Gastrocnemius medialis (tissue), 4 donors: ENCODE measurements around the gene ARIH1. TPM values are rescaled to one million over a fixed set of nuclear protein-coding genes. Genes with fewer than 3 reads are reported as not detected.

ENCODE experiments used
- ATAC-seq, 2 donors: fragments of 150-250 bp; one replicate each; pipeline ENCODE4 v1.9.1; 2016
- DNase-seq, 2 donors: peaks; one replicate each; pipeline ENCODE4 v3.0.0-alpha.2; 2019
- H3K27ac ChIP-seq, 4 donors: fragments of 200-600 bp; sonication (generic); 1 replicate in 1 of 4; 2 replicates in 3 of 4; pipeline ENCODE4 v1.5.1; 2016 to 2018; ENCODE audit warnings: mild to moderate bottlenecking in 2 of 4, moderate library complexity in 1 of 4
- H3K27me3 ChIP-seq, 3 donors: fragments of 200-600 bp; sonication (generic) in 2 of 3; 1 replicate in 1 of 3; 2 replicates in 2 of 3; pipeline versions ENCODE4 v1.5.1 to v1.6.0; 2016 to 2019; ENCODE audit warnings: mild to moderate bottlenecking in 1 of 3, moderate library complexity in 1 of 3
- H3K36me3 ChIP-seq, 2 donors: fragments of 200-600 bp; sonication (generic) in 1 of 2; one replicate each; pipeline ENCODE4 v1.5.1; 2017 to 2018
- H3K4me1 ChIP-seq, 2 donors: fragments of 200-600 bp; sonication (generic) in 1 of 2; one replicate each; pipeline ENCODE4 v1.5.1; 2016 to 2017; ENCODE audit warnings: mild to moderate bottlenecking in 2 of 2
- H3K4me3 ChIP-seq, 4 donors: fragments of 200-600 bp; sonication (generic) in 3 of 4; 1 replicate in 1 of 4; 2 replicates in 3 of 4; pipeline ENCODE4 v1.5.1; 2016 to 2019; ENCODE audit warnings: mild to moderate bottlenecking in 2 of 4
- H3K9me3 ChIP-seq, 3 donors: fragments of 200-600 bp; sonication (generic) in 2 of 3; 1 replicate in 1 of 3; 2 replicates in 2 of 3; pipeline ENCODE4 v1.5.1; 2016 to 2019
- CTCF ChIP-seq, 5 experiments: fragments of 450-650 bp in 3 of 5; fragments of 200-600 bp in 2 of 5; sonication (generic) in 2 of 5; IDR thresholded peaks in 4 of 5; conservative IDR thresholded peaks in 1 of 5; 1 replicate in 4 of 5; 2 replicates in 1 of 5; pipeline ENCODE4 v1.5.1; 2016 to 2019; ENCODE audit warnings: antibody characterized with exemption in 5 of 5, mild to moderate bottlenecking in 3 of 5, moderate library complexity in 3 of 5
- POLR2A ChIP-seq, 2 donors: fragments of 450-650 bp; IDR thresholded peaks; one replicate each; pipeline ENCODE4 v1.6.1; 2017; ENCODE audit warnings: antibody characterized with exemption in 2 of 2, mild to moderate bottlenecking in 2 of 2, moderate library complexity in 2 of 2
- in situ Hi-C, 4 donors: fragments of 200-750 bp; cut with MboI; loops; one replicate each; pipeline versions ENCODE4 v1.15.0 to v1.8.0; 2017; ENCODE audit warnings: low sequenced_read_pairs in 4 of 4
- intact Hi-C: fragments of 100-400 bp; cut with DNase I; formaldehyde crosslinking; loops from one replicate; pipeline ENCODE4 v1.15.1; 2023; ENCODE audit warnings: low total_unique reads
- total RNA-seq, 4 donors: library from RNA; depleted of rRNA; stranded (reverse); fragments of >200 nt; gene quantifications; one replicate each; pipeline versions ENCODE4 v1.1.0 to v1.2.3, GENCODE V29; 2016

Gene ARIH1
- total RNA-seq, 4 donors from 2014 or later = 46.3 to 85.6 (median 68.3) TPM

GRCh38 chr15:72538931-72539330 lies 64.8 kb downstream of the ARIH1 start:
- intact Hi-C loops (no loop called here), in situ Hi-C loops (no loop called here)
- no peak for TF ChIP-seq CTCF (IDR thresholded peaks at IDR 0.05 in 4 of 5, conservative IDR thresholded peaks at IDR 0.05 in 1 of 5)
- TF ChIP-seq POLR2A (IDR thresholded peaks at IDR 0.05) = no peak

GRCh38 chr15:72540606-72541237 lies 66.6 kb downstream of the ARIH1 start:
- intact Hi-C loops = no loop called here
- Histone ChIP-seq H3K9me3 (no peaks in the 10 kb centered on the region), H3K27ac (no peak overlapping the region), H3K4me3 (no peak overlapping the region), H3K4me1 (peaks cover 0 to 7% of the 10 kb centered on the region in 2 donors), H3K27me3 (no peaks in the 10 kb centered on the region), H3K36me3 (no peaks in the 10 kb centered on the region)
- TF ChIP-seq POLR2A (IDR thresholded peaks at IDR 0.05) (no peak), CTCF (IDR thresholded peaks at IDR 0.05 in 4 of 5, conservative IDR thresholded peaks at IDR 0.05 in 1 of 5) (no peak)
- DNase-seq = no peak
- ATAC-seq = no peak
- in situ Hi-C loops = no loop called here

More at GRCh38 chr15:72538931-72539330, 64.8 kb downstream of the ARIH1 start:
- no peak overlapping the region for H3K4me3 ChIP-seq
- no peak for DNase-seq
- no peaks in the 10 kb centered on the region for H3K36me3 ChIP-seq
- no peak for ATAC-seq
- no peak overlapping the region for H3K27ac ChIP-seq
- H3K9me3 ChIP-seq = no peaks in the 10 kb centered on the region
- no peaks in the 10 kb centered on the region for H3K27me3 ChIP-seq
- peaks cover 0 to 7% of the 10 kb centered on the region in 2 donors for H3K4me1 ChIP-seq

GRCh38 chr15:72541674-72542073 lies 67.5 kb downstream of the ARIH1 start:
- no peak for ATAC-seq
- DNase-seq = no peak
- Histone ChIP-seq H3K27ac (no peak overlapping the region), H3K4me3 (no peak overlapping the region), H3K27me3 (no peaks in the 10 kb centered on the region), H3K4me1 (no peaks in the 10 kb centered on the region), H3K36me3 (peaks cover 0 to 7% of the 10 kb centered on the region in 2 donors), H3K9me3 (no peaks in the 10 kb centered on the region)
- in situ Hi-C loops = no loop called here
- TF ChIP-seq POLR2A (IDR thresholded peaks at IDR 0.05) (no peak), CTCF (IDR thresholded peaks at IDR 0.05 in 4 of 5, conservative IDR thresholded peaks at IDR 0.05 in 1 of 5) (no peak)
- intact Hi-C loops = no loop called here

- intact Hi-C loops = no loop called here
- TF ChIP-seq CTCF (IDR thresholded peaks at IDR 0.05 in 4 of 5, conservative IDR thresholded peaks at IDR 0.05 in 1 of 5) = no peak
- no peak for TF ChIP-seq POLR2A (IDR thresholded peaks at IDR 0.05)
Observed at GRCh38 chr15:72545156-72545555, 71.0 kb downstream of the ARIH1 start.

More at GRCh38 chr15:72545156-72545555, 71.0 kb downstream of the ARIH1 start:
- in situ Hi-C loops = no loop called here
- no peaks in the 10 kb centered on the region for H3K4me1 ChIP-seq
- no peak overlapping the region for H3K4me3 ChIP-seq
- ATAC-seq = no peak
- H3K36me3 ChIP-seq = peaks cover 0 to 7% of the 10 kb centered on the region in 2 donors
- no peak overlapping the region for H3K27ac ChIP-seq
- no peaks in the 10 kb centered on the region for H3K9me3 ChIP-seq
- no peak for DNase-seq
- no peaks in the 10 kb centered on the region for H3K27me3 ChIP-seq
